Activated CD4-positive, alpha-beta T cell treated with anti-CD3 and anti-CD28 coated beads, Interleukin-2, amount 50 U/mL, for 24 hours (primary cell): ENCODE data around the gene DYDC2.

ENCODE experiments used
- DNase-seq, 2 donors: peaks; one replicate each; pipeline ENCODE4 v3.0.0-alpha.2; 2020; ENCODE audit warnings: low read depth in 1 of 2, low spot score in 1 of 2

The DYDC2 gene

GRCh38 chr10:80371467-80371866, 14.9 kb downstream of the DYDC2 start:
- no peak for DNase-seq

GRCh38 chr10:80372675-80373074, 16.1 kb downstream of the DYDC2 start:
- no peak for DNase-seq

- no peak for DNase-seq
These were observed 16.9 kb downstream of the DYDC2 start for GRCh38 chr10:80373502-80373901.

GRCh38 chr10:80379701-80380100, 23.1 kb downstream of the DYDC2 start:
- no peak for DNase-seq

- DNase-seq = no peak
These were observed 23.6 kb downstream of the DYDC2 start for GRCh38 chr10:80380185-80380584.

- peak in 1 of 2 donors; percentile 17 for DNase-seq
These were observed 26.4 kb downstream of the DYDC2 start for GRCh38 chr10:80382989-80383388.

- DNase-seq = no peak
These were observed 34.2 kb downstream of the DYDC2 start for GRCh38 chr10:80390740-80391139.

- DNase-seq = no peak
These were observed 35.7 kb downstream of the DYDC2 start for GRCh38 chr10:80392250-80392649.

GRCh38 chr10:80394358-80394916, 37.9 kb downstream of the DYDC2 start:
- no peak for DNase-seq

GRCh38 chr10:80397014-80397413, 40.4 kb downstream of the DYDC2 start:
- DNase-seq = no peak

- DNase-seq = no peak
These were observed 43.7 kb downstream of the DYDC2 start for GRCh38 chr10:80400136-80400804.

GRCh38 chr10:80405035-80405434, 48.5 kb downstream of the DYDC2 start:
- no peak for DNase-seq

- DNase-seq = no peak
These were observed 49.0 kb downstream of the DYDC2 start for GRCh38 chr10:80405626-80406025.

- DNase-seq = no peak
These were observed 49.6 kb downstream of the DYDC2 start for GRCh38 chr10:80406204-80406603.

GRCh38 chr10:80407812-80408241, 51.2 kb downstream of the DYDC2 start:
- peak; percentile 20 to 56 for DNase-seq

- peak; percentile 59 to 73 for DNase-seq
These were observed 51.9 kb downstream of the DYDC2 start, which contains the start of gene PRXL2A for GRCh38 chr10:80408242-80409101. Gene PRXL2A (plus strand): TSS chr10:80408551. CDS start chr10:80420468, 11,917 bp downstream.

GRCh38 chr10:80409121-80409520, 52.5 kb downstream of the DYDC2 start:
- no peak for DNase-seq

GRCh38 chr10:80410122-80410521, 53.5 kb downstream of the DYDC2 start:
- DNase-seq = no peak

- no peak for DNase-seq
These were observed 54.1 kb downstream of the DYDC2 start for GRCh38 chr10:80410578-80411145.

GRCh38 chr10:80411267-80411668, 54.7 kb downstream of the DYDC2 start:
- DNase-seq = no peak

GRCh38 chr10:80411681-80412220, 55.2 kb downstream of the DYDC2 start:
- no peak for DNase-seq
